ENCODE results near the gene ZIC2.

GRCh38 chr13:99987154-99988019 is 5.8 kb downstream of the ZIC2 start:
- TF ChIP-seq CTCF (IDR thresholded peaks at IDR 0.05) (no peak), POLR2A (IDR thresholded peaks at IDR 0.05) (no peak)

Measured in lower leg skin (tissue), 3 donors.